ENCODE data around the gene HCLS1. TPM values are rescaled to one million over a fixed set of nuclear protein-coding genes. Genes with fewer than 3 reads are reported as not detected.

Gene HCLS1
- total RNA-seq, 1 experiment from 2014 or later: 1.2 TPM

- Histone ChIP-seq H4K91ac (ENCODE audit: insufficient read length, low read depth, low read length) (no peak overlapping the region), H3K27me3 (ENCODE audit: insufficient read depth, low read length) (no peaks in the 10 kb centered on the region), H2AFZ (ENCODE audit: low read length) (no peak overlapping the region), H3K4me2 (ENCODE audit: insufficient read depth, insufficient read length, low read length) (no peak overlapping the region), H2BK12ac (ENCODE audit: insufficient read length, low read depth, low read length) (no peak overlapping the region), H2BK5ac (ENCODE audit: insufficient read length, low read length) (no peak overlapping the region), H2BK120ac (ENCODE audit: low read depth, low read length, poor library complexity, severe bottlenecking) (no peak overlapping the region), H3K14ac (ENCODE audit: insufficient read depth, low read length) (no peak overlapping the region), H2AK5ac (ENCODE audit: insufficient read length, low read length) (no peak overlapping the region), H3K79me1 (ENCODE audit: insufficient read depth, low read depth, low read length, poor library complexity, severe bottlenecking) (no peaks in the 10 kb centered on the region), H3K23me2 (ENCODE audit: insufficient read length, low read depth, low read length, poor library complexity, severe bottlenecking) (no peaks in the 10 kb centered on the region), H3K18ac (ENCODE audit: insufficient read length, low read depth, low read length) (no peak overlapping the region), H3K9me3 (ENCODE audit: control insufficient read depth, low read depth, low read length) (no peaks in the 10 kb centered on the region), H4K20me1 (ENCODE audit: control insufficient read depth, insufficient read depth, insufficient read length) (no peaks in the 10 kb centered on the region), H3K27ac (ENCODE audit: insufficient read length, low read depth, low read length) (no peak overlapping the region), H4K8ac (replicated peaks; ENCODE audit: insufficient read length, low read depth, low read length) (no peak overlapping the region), H2BK15ac (ENCODE audit: low read depth, low read length) (no peak overlapping the region), H3K4me1 (ENCODE audit: insufficient read depth, low read length) (peaks cover 12% of the 10 kb centered on the region; the same call in 1 of the 2 replicates), H3K79me2 (ENCODE audit: insufficient read depth, low read length) (no peaks in the 10 kb centered on the region), H3K4ac (ENCODE audit: low read depth, low read length) (no peak overlapping the region), H3T11ph (ENCODE audit: low read length) (no peak overlapping the region), H3K56ac (ENCODE audit: insufficient read length, low read depth, low read length) (no peak overlapping the region), H2BK20ac (ENCODE audit: low read depth, low read length, poor library complexity, severe bottlenecking) (no peak overlapping the region), H3K9ac (ENCODE audit: extremely low read depth, insufficient read length, low read length) (no peak overlapping the region), H4K5ac (ENCODE audit: insufficient read length, low read depth, low read length) (no peak overlapping the region), H3K23ac (ENCODE audit: insufficient read length, low read depth, low read length) (no peak overlapping the region)
- no peaks in the 10 kb centered on the region for H3K36me3 Mint-ChIP-seq (ENCODE audit: insufficient read depth in 1 of 3, low read depth in 3 of 3)
- H3K27me3 Mint-ChIP-seq (ENCODE audit: low read depth): no peaks in the 10 kb centered on the region
- no peak for DNase-seq
- TF ChIP-seq, protein P1, sequence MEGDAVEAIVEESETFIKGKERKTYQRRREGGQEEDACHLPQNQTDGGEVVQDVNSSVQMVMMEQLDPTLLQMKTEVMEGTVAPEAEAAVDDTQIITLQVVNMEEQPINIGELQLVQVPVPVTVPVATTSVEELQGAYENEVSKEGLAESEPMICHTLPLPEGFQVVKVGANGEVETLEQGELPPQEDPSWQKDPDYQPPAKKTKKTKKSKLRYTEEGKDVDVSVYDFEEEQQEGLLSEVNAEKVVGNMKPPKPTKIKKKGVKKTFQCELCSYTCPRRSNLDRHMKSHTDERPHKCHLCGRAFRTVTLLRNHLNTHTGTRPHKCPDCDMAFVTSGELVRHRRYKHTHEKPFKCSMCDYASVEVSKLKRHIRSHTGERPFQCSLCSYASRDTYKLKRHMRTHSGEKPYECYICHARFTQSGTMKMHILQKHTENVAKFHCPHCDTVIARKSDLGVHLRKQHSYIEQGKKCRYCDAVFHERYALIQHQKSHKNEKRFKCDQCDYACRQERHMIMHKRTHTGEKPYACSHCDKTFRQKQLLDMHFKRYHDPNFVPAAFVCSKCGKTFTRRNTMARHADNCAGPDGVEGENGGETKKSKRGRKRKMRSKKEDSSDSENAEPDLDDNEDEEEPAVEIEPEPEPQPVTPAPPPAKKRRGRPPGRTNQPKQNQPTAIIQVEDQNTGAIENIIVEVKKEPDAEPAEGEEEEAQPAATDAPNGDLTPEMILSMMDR (conservative IDR thresholded peaks at IDR 0.05): no peak
- WGBS (ENCODE audit: extremely low coverage, insufficient read length, low lambda C conversion rate): no CpG with 5 or more reads among the region's 4 CpGs
- no peak overlapping the region for H3K4me3 Mint-ChIP-seq
- H3K9me3 Mint-ChIP-seq: no peaks in the 10 kb centered on the region
- H3K27ac Mint-ChIP-seq: no peak overlapping the region
- H3K4me1 Mint-ChIP-seq: peaks cover 24 to 28% of the 10 kb centered on the region in 2 experiments
These were observed 54.6 kb downstream of the HCLS1 start for GRCh38 chr3:121606106-121606505.

Measured in H9 (cell line).